ENCODE data around the gene MYO1G.

Gene MYO1G

DNA sequence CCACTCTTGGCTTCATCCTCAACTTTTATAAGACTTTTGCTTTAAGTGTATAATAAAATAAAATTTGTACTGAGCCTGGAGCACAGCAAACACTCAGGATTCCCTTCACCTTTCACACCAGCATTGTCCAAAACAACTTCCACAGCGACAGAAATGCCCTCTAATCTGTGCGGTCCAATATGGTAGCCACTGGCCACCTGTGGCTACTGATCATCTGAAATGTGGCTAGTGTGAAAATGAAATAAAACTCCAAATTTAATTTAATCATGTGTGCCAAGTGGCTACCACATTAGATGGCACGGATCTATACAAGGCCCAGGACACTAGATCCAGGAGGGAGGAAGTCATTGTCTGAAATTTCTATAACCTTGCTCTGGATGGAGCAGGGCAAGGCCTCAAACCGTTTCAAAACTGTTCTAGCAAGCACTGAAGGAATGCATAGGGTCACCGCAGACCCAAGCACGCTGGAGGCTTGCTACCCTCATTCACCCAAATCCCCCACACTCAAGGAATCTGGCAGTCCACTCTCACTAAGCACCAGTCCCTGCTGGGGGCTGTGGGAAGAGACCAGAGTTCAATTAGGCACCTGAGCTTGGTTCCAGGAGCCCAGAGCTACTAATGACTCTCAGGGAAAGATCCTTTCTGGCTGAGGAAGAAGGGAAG lies 6.3 kb upstream of the MYO1G start:
- Histone ChIP-seq H3F3A (ENCODE audit: low read depth) (peaks cover 17% of the 10 kb centered on the region; the same call in 1 of the 2 replicates), H3K4me3 (ENCODE audit: low read length, poor library complexity, severe bottlenecking) (peak overlapping the region; percentile 89), H3K9ac (ENCODE audit: low read depth, low read length, poor library complexity, severe bottlenecking) (peak overlapping the region; percentile 93)

DNA sequence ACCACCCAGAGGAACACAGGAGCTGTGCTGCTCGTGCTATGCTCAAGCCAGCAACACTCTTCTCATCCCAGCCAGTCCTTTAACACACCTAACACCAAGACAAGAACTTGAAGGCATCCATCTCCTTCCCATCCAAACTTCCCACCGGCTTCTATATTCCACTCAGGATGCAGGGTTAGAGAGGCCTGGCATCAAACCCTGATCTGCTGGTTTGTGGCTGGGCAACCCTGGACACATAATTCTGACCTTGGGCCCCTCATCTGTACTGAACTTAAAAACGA lies 5.6 kb upstream of the MYO1G start:
- TF ChIP-seq, protein P1, sequence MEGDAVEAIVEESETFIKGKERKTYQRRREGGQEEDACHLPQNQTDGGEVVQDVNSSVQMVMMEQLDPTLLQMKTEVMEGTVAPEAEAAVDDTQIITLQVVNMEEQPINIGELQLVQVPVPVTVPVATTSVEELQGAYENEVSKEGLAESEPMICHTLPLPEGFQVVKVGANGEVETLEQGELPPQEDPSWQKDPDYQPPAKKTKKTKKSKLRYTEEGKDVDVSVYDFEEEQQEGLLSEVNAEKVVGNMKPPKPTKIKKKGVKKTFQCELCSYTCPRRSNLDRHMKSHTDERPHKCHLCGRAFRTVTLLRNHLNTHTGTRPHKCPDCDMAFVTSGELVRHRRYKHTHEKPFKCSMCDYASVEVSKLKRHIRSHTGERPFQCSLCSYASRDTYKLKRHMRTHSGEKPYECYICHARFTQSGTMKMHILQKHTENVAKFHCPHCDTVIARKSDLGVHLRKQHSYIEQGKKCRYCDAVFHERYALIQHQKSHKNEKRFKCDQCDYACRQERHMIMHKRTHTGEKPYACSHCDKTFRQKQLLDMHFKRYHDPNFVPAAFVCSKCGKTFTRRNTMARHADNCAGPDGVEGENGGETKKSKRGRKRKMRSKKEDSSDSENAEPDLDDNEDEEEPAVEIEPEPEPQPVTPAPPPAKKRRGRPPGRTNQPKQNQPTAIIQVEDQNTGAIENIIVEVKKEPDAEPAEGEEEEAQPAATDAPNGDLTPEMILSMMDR (conservative IDR thresholded peaks at IDR 0.05; ENCODE audit: low read length) = no peak
- no peak for TF ChIP-seq EZH2phosphoT487 (IDR thresholded peaks at IDR 0.05; ENCODE audit: borderline replicate concordance)
- Histone ChIP-seq H3K36me3 (ENCODE audit: insufficient read depth, low read length) (peaks cover 37% of the 10 kb centered on the region), H3K4me1 (ENCODE audit: insufficient read depth, low read length, poor library complexity, severe bottlenecking) (peaks cover 62% of the 10 kb centered on the region), H3K27me3 (ENCODE audit: insufficient read depth, low read length, poor library complexity, severe bottlenecking) (peaks cover 11% of the 10 kb centered on the region), H3K79me2 (ENCODE audit: insufficient read depth, low read length) (peaks cover 92% of the 10 kb centered on the region), H3K9ac (ENCODE audit: low read depth, low read length, poor library complexity, severe bottlenecking) (peak overlapping the region; percentile 93), H3K4me2 (ENCODE audit: low read depth, low read length, poor library complexity, severe bottlenecking) (peak overlapping the region; percentile 97), H3K9me3 (ENCODE audit: insufficient read depth, low read depth, low read length) (no peaks in the 10 kb centered on the region), H4K20me1 (ENCODE audit: insufficient read depth, low read length, poor library complexity, severe bottlenecking) (peaks cover 40% of the 10 kb centered on the region), H3K9me2 (replicated peaks; ENCODE audit: low read depth, low read length) (no peaks in the 10 kb centered on the region), H2AFZ (ENCODE audit: low read length) (no peak overlapping the region), H3K4me3 (ENCODE audit: low read length, poor library complexity, severe bottlenecking) (peak overlapping the region; percentile 89), H3F3A (ENCODE audit: low read depth) (peaks cover 24% of the 10 kb centered on the region; the same call in 1 of the 2 replicates)

More for the DNA sequence above, 6.3 kb upstream of the MYO1G start:
- no peaks in the 10 kb centered on the region for H3K9me2 ChIP-seq (replicated peaks; ENCODE audit: low read depth, low read length)
- no peaks in the 10 kb centered on the region for H3K9me3 ChIP-seq (ENCODE audit: insufficient read depth, low read depth, low read length)
- H3K36me3 ChIP-seq (ENCODE audit: insufficient read depth, low read length) = peaks cover 37% of the 10 kb centered on the region
- peaks cover 90% of the 10 kb centered on the region for H3K79me2 ChIP-seq (ENCODE audit: insufficient read depth, low read length)
- no peak overlapping the region for H2AFZ ChIP-seq (ENCODE audit: low read length)
- H4K20me1 ChIP-seq (ENCODE audit: insufficient read depth, low read length, poor library complexity, severe bottlenecking) = peaks cover 40% of the 10 kb centered on the region
- peaks cover 58% of the 10 kb centered on the region for H3K4me1 ChIP-seq (ENCODE audit: insufficient read depth, low read length, poor library complexity, severe bottlenecking)
- TF ChIP-seq, protein P1 (conservative IDR thresholded peaks at IDR 0.05; ENCODE audit: low read length) = no peak
- TF ChIP-seq EZH2phosphoT487 (IDR thresholded peaks at IDR 0.05; ENCODE audit: borderline replicate concordance) = no peak
- peak overlapping the region; percentile 97 for H3K4me2 ChIP-seq (ENCODE audit: low read depth, low read length, poor library complexity, severe bottlenecking)
- peaks cover 11% of the 10 kb centered on the region for H3K27me3 ChIP-seq (ENCODE audit: insufficient read depth, low read length, poor library complexity, severe bottlenecking)

DNA sequence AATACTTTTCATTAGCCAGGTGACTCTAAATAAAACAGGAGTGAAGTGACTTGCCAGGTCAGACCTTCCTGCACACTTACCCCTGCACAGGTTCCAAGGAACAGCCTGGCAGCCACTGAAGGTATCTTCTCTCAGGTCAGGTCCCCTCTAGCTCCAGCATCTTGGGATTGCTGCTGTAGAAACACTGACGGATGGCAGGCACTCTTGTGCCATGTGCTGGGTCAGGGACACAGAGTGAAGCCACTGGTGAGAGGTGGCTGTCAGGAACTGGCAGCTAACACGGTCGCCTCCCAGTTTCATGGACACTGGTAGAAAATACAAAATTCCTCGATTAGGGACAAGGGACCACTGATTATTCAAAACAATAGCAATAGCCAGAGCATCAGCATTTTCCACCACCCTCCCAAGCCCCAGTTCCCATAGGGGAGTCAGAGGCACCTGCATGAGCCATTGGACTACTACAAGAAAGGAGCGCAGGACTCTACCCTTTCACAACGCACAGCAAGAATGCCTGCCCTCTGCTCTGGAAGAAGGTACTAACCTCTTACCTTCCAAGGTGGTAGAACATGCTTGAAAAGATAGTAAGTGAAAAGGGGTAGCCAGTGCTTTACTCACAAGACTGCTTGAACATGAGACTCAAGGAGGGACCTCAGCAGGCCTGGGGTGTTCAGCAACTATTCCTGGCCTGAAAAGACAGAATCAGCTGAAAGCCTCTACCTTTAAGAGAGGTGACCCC lies 5.1 kb upstream of the MYO1G start:
- Histone ChIP-seq H3K79me2 (ENCODE audit: insufficient read depth, low read length) (peaks cover 87% of the 10 kb centered on the region), H2AFZ (ENCODE audit: low read length) (no peak overlapping the region), H3F3A (ENCODE audit: low read depth) (peaks cover 26% of the 10 kb centered on the region; the same call in 1 of the 2 replicates), H3K9me2 (replicated peaks; ENCODE audit: low read depth, low read length) (no peaks in the 10 kb centered on the region), H4K20me1 (ENCODE audit: insufficient read depth, low read length, poor library complexity, severe bottlenecking) (peaks cover 40% of the 10 kb centered on the region), H3K9me3 (ENCODE audit: insufficient read depth, low read depth, low read length) (no peaks in the 10 kb centered on the region), H3K4me2 (ENCODE audit: low read depth, low read length, poor library complexity, severe bottlenecking) (peak overlapping the region; percentile 97), H3K36me3 (ENCODE audit: insufficient read depth, low read length) (peaks cover 37% of the 10 kb centered on the region), H3K4me3 (ENCODE audit: low read length, poor library complexity, severe bottlenecking) (peak overlapping the region; percentile 89), H3K4me1 (ENCODE audit: insufficient read depth, low read length, poor library complexity, severe bottlenecking) (peaks cover 64% of the 10 kb centered on the region), H3K27me3 (ENCODE audit: insufficient read depth, low read length, poor library complexity, severe bottlenecking) (peaks cover 11% of the 10 kb centered on the region), H3K9ac (ENCODE audit: low read depth, low read length, poor library complexity, severe bottlenecking) (peak overlapping the region; percentile 93)
- TF ChIP-seq, protein P1 (conservative IDR thresholded peaks at IDR 0.05; ENCODE audit: low read length) = no peak
- no peak for TF ChIP-seq EZH2phosphoT487 (IDR thresholded peaks at IDR 0.05; ENCODE audit: borderline replicate concordance)

Measured in Loucy (cell line).